HG03025 (cell line): Measurements from ENCODE around the gene MEIS2.

Source experiments
- ATAC-seq: cut with Tn5 transposase; IDR thresholded peaks from one replicate; pipeline ENCODE4 v1.9.1; 2021; ENCODE audit warnings: mild to moderate bottlenecking, moderate library complexity; ENCODE audit not compliant: unreplicated experiment, low FRiP score

The MEIS2 gene

DNA sequence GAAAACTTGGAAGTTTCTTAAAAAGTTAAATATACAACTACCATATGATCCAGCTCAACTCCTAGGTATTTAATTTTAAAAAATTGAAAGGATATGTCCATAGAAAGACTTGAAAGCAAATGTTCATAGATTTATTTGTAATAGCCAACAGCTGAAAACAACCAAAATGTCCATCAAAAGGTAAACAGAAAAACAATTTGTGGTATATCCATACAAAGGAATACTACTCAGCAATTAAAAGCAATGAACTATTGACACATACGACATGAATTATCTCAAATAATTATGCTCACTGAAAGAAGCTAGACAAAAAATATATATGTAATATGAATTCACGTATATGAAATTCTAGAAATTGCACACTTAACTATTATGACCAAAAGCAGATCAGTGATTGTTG is 249.5 kb downstream of the MEIS2 start:
- ATAC-seq: no peak

GRCh38 chr15:36845270-36845669 is 255.1 kb downstream of the MEIS2 start:
- ATAC-seq: no peak

GRCh38 chr15:36844534-36844998 is 255.8 kb downstream of the MEIS2 start:
- ATAC-seq: no peak

DNA sequence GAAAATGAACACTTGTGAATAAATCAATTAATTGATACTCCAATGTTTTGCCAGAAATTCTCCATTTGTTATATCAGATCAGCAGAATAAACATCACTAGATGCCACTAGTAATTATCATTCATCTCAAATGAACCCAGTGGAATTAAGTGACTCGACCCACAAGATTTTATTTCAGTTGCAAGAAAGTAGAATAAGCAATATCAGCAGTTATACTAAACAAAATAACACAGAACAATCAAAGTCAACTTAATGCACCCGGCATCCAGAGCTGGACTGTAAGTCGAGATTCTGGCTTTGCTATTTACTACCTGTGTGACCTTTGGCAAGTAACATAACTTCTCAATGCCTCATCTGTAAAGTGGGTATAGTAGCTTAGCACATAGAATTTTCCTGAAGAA is 256.5 kb downstream of the MEIS2 start:
- no peak for ATAC-seq

GRCh38 chr15:36841193-36841592 is 259.2 kb downstream of the MEIS2 start:
- no peak for ATAC-seq
